ENCODE measurements around the gene NLRC3. TPM values are rescaled to one million over a fixed set of nuclear protein-coding genes. Genes with fewer than 3 reads are reported as not detected.

The NLRC3 gene
- total and polyA plus RNA-seq, 4 donors = 0.35 to 2.2 (median 1.0) TPM

- Histone ChIP-seq H3K9ac (ENCODE audit: low read depth in 1 of 2, low read length in 2 of 2) (no peak overlapping the region), H3K4me1 (ENCODE audit: control insufficient read depth in 4 of 4, insufficient read depth in 4 of 4, low read length in 3 of 4) (no peaks in the 10 kb centered on the region), H3K27ac (ENCODE audit: low read depth in 1 of 2, low read length in 2 of 2) (no peak overlapping the region), H3K27me3 (ENCODE audit: control insufficient read depth in 4 of 4, insufficient read depth in 4 of 4, low read length in 3 of 4) (no peaks in the 10 kb centered on the region), H3K36me3 (ENCODE audit: control insufficient read depth in 4 of 4, insufficient read depth in 3 of 4, low read depth in 1 of 4, low read length in 3 of 4) (no peaks in the 10 kb centered on the region), H3K4me3 (ENCODE audit: low read depth in 1 of 3, low read length in 3 of 3) (no peak overlapping the region), H3K9me3 (ENCODE audit: control insufficient read depth in 4 of 4, low read length in 3 of 4) (no peaks in the 10 kb centered on the region)
- WGBS = 88% methylated on average over 10 of the region's 10 CpGs
- TF ChIP-seq SP1 (IDR thresholded peaks at IDR 0.05) (no peak), FOXA1 (IDR thresholded peaks at IDR 0.05) (no peak), HNF4A (conservative IDR thresholded peaks at IDR 0.05) (no peak), RAD21 (IDR thresholded peaks at IDR 0.05) (no peak), ZBTB33 (IDR thresholded peaks at IDR 0.05) (no peak), FOXA2 (IDR thresholded peaks at IDR 0.05) (no peak), YY1 (IDR thresholded peaks at IDR 0.05) (no peak), MAX (IDR thresholded peaks at IDR 0.05) (no peak), RXRA (IDR thresholded peaks at IDR 0.05) (no peak), NR2F2 (IDR thresholded peaks at IDR 0.05) (no peak), JUND (IDR thresholded peaks at IDR 0.05) (no peak), EGR1 (IDR thresholded peaks at IDR 0.05; ENCODE audit: low read depth in 2 of 2) (no peak), ATF3 (IDR thresholded peaks at IDR 0.05) (no peak), HNF4G (IDR thresholded peaks at IDR 0.05) (no peak), CTCF (IDR thresholded peaks at IDR 0.05; ENCODE audit: low read depth, low read length, missing input control) (no peak), REST (IDR thresholded peaks at IDR 0.05) (no peak), TAF1 (conservative IDR thresholded peaks at IDR 0.05) (no peak), GABPA (IDR thresholded peaks at IDR 0.05 in 1 of 2, conservative IDR thresholded peaks at IDR 0.05 in 1 of 2) (no peak)
- DNase-seq (ENCODE audit: low spot score) = no peak
Measured at GRCh38 chr16:3548445-3548844, 28.8 kb downstream of the NLRC3 start.
